Measurements from ENCODE around the gene PTGFRN.
"Not testable (repeated sequence)": the region's sequence is repeated elsewhere in the genome, so short reads cannot be mapped to it uniquely, and the experiment has no call there.

The PTGFRN gene

GRCh38 chr1:116931016-116931918, 21.6 kb downstream of the PTGFRN start:
- no peak overlapping the region for H3K27ac ChIP-seq
- TF ChIP-seq ZFX (IDR thresholded peaks at IDR 0.05) (no peak), CTCF (conservative IDR thresholded peaks at IDR 0.05) (no peak)

- TF ChIP-seq CTCF (conservative IDR thresholded peaks at IDR 0.05) (no peak), ZFX (IDR thresholded peaks at IDR 0.05) (no peak)
- H3K27ac ChIP-seq, result no peak overlapping the region
Observed at GRCh38 chr1:116933606-116934515, 24.1 kb downstream of the PTGFRN start.

GRCh38 chr1:116934586-116935207, 25.0 kb downstream of the PTGFRN start:
- no peak overlapping the region for H3K27ac ChIP-seq
- TF ChIP-seq ZFX (IDR thresholded peaks at IDR 0.05) (no peak), CTCF (conservative IDR thresholded peaks at IDR 0.05) (peak; percentile 37)

- no peak for TF ChIP-seq CTCF (conservative IDR thresholded peaks at IDR 0.05)
- TF ChIP-seq ZFX (IDR thresholded peaks at IDR 0.05), result no peak
- H3K27ac ChIP-seq, result no peak overlapping the region
Observed at GRCh38 chr1:116938216-116938615, 28.5 kb downstream of the PTGFRN start.

- H3K27ac ChIP-seq, result not testable (repeated sequence)
Observed at GRCh38 chr1:116939780-116940543, 30.2 kb downstream of the PTGFRN start.

- H3K27ac ChIP-seq, result no peak overlapping the region
- no peak for TF ChIP-seq CTCF (conservative IDR thresholded peaks at IDR 0.05)
- TF ChIP-seq ZFX (IDR thresholded peaks at IDR 0.05), result no peak
Observed at GRCh38 chr1:116940814-116941599, 31.3 kb downstream of the PTGFRN start.

Measured in C4-2B (cell line).